ENCODE data around the gene LINC00305.

DNA sequence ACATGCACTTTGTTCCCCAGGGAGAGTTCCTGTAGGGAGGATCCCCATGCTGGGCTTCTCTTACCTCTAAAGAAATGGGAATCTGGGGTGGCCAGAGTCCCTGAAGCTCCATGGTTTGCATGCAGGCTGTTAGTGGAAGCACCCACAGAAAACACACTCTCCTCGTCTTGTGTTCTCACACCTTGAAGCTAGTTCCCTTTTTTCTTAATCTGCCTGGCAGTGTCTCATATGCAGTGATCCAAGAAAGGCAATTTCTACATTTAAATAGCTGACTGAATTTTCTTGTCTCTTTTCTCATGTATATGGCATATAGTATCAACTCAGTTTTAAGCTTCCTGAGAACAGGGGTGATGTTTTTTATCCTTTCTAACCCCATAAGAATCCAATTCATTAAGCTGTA, 65.0 kb downstream of the LINC00305 start:
- TF ChIP-seq TOX (CRISPR knock-in tag; IDR thresholded peaks at IDR 0.05; ENCODE audit: borderline replicate concordance): no peak
- no peak for TF ChIP-seq ZFP30 (CRISPR knock-in tag; IDR thresholded peaks at IDR 0.05)
- TF ChIP-seq, protein P1, sequence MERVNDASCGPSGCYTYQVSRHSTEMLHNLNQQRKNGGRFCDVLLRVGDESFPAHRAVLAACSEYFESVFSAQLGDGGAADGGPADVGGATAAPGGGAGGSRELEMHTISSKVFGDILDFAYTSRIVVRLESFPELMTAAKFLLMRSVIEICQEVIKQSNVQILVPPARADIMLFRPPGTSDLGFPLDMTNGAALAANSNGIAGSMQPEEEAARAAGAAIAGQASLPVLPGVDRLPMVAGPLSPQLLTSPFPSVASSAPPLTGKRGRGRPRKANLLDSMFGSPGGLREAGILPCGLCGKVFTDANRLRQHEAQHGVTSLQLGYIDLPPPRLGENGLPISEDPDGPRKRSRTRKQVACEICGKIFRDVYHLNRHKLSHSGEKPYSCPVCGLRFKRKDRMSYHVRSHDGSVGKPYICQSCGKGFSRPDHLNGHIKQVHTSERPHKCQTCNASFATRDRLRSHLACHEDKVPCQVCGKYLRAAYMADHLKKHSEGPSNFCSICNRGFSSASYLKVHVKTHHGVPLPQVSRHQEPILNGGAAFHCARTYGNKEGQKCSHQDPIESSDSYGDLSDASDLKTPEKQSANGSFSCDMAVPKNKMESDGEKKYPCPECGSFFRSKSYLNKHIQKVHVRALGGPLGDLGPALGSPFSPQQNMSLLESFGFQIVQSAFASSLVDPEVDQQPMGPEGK (CRISPR knock-in tag; IDR thresholded peaks at IDR 0.05; ENCODE audit: borderline replicate concordance): no peak
- TF ChIP-seq ZNF565 (CRISPR knock-in tag; conservative IDR thresholded peaks at IDR 0.05; ENCODE audit: low read depth): no peak
- no peak for TF ChIP-seq OSR1 (CRISPR knock-in tag; IDR thresholded peaks at IDR 0.05)
